OCI-LY7 (cell line): ENCODE data around the gene GBA3. TPM values are rescaled to one million over a fixed set of nuclear protein-coding genes. Genes with fewer than 3 reads are reported as not detected.

Experiments used
- BruUV-seq: library from RNA; stranded (reverse); fragments of 400-500 nt; replicated peaks from 2 replicates; lab custom pipeline; 2021; lab: Mats Ljungman, UMichigan
- CTCF ChIA-PET: fragments of 300-600 bp; sonication (Branson Sonifier 250); formaldehyde crosslinking; loops from one replicate; lab custom pipeline; 2022; ENCODE audit warnings: antibody characterized with exemption; ENCODE audit not compliant: unreplicated experiment; lab: Charles Lee
- POLR2A ChIA-PET: fragments of 300-600 bp; sonication (Branson Sonifier 250); formaldehyde crosslinking; loops from one replicate; lab custom pipeline; 2022; ENCODE audit warnings: antibody characterized with exemption; lab: Charles Lee
- DNase-seq: peaks from one replicate; pipeline ENCODE4 v3.0.0-alpha.2; 2015; ENCODE audit warnings: low spot score
- H2AFZ ChIP-seq: fragments of 200-600 bp; sonication (generic), shearing (Covaris generic); 2 replicates; pipeline ENCODE4 v1.6.1; 2014; ENCODE audit warnings: mild to moderate bottlenecking, antibody characterized with exemption, low read length, moderate library complexity
- H3K27ac ChIP-seq: fragments of 200-600 bp; sonication (generic); 2 replicates; pipeline ENCODE4 v1.5.1; 2014; ENCODE audit warnings: mixed run types, low read depth, mild to moderate bottlenecking, moderate library complexity, low read length, inconsistent platforms; ENCODE audit not compliant: poor library complexity, severe bottlenecking
- H3K36me3 ChIP-seq: fragments of 200-600 bp; sonication (generic); 2 replicates; pipeline ENCODE4 v1.6.1; 2014; ENCODE audit warnings: mild to moderate bottlenecking, antibody characterized with exemption, low read length, moderate library complexity, mixed read lengths; ENCODE audit not compliant: insufficient read depth
- H3K4me1 ChIP-seq: fragments of 200-600 bp; sonication (generic); 2 replicates; pipeline ENCODE4 v1.5.1; 2014; ENCODE audit warnings: mild to moderate bottlenecking, low read length; ENCODE audit not compliant: insufficient read depth, poor library complexity, severe bottlenecking
- H3K4me2 ChIP-seq: fragments of 200-600 bp; sonication (generic); 2 replicates; pipeline ENCODE4 v1.6.1; 2014; ENCODE audit warnings: mild to moderate bottlenecking, low read length
- H3K4me3 ChIP-seq: fragments of 200-600 bp; sonication (generic); 2 replicates; pipeline ENCODE4 v1.5.1; 2014; ENCODE audit warnings: mild to moderate bottlenecking, low read depth, low read length; ENCODE audit not compliant: poor library complexity, severe bottlenecking
- H3K79me2 ChIP-seq: fragments of 200-600 bp; sonication (generic); 2 replicates; pipeline ENCODE4 v1.6.1; 2016; ENCODE audit warnings: low read depth, mild to moderate bottlenecking, low read length, moderate library complexity, mixed read lengths; ENCODE audit not compliant: insufficient read depth
- H3K9me2 ChIP-seq: fragments of 200-600 bp; sonication (generic); 2 replicates; pipeline ENCODE4 v1.6.1; 2016; ENCODE audit warnings: mild to moderate bottlenecking, low read length, mixed read lengths; ENCODE audit not compliant: insufficient read depth
- H3K9me3 ChIP-seq: fragments of 200-600 bp; sonication (generic); 2 replicates; pipeline ENCODE4 v1.6.1; 2014; ENCODE audit warnings: mild to moderate bottlenecking, mixed run types, low read length, mixed read lengths
- H4K20me1 ChIP-seq: fragments of 200-600 bp; sonication (generic); 2 replicates; pipeline ENCODE4 v1.6.1; 2014; ENCODE audit warnings: mild to moderate bottlenecking, antibody characterized with exemption, low read length, moderate library complexity, mixed read lengths; ENCODE audit not compliant: insufficient read depth
- EZH2phosphoT487 ChIP-seq: fragments of 200-600 bp; sonication (generic); IDR thresholded peaks from 2 replicates; pipeline ENCODE4 v1.6.1; 2018; ENCODE audit warnings: low read depth, borderline replicate concordance, mild to moderate bottlenecking, mixed run types, antibody characterized with exemption, low read length, moderate library complexity, mixed read lengths
- intact Hi-C: fragments of 100-400 bp; cut with micrococcal nuclease; formaldehyde crosslinking; loops from one replicate; pipeline ENCODE4 v1.10.0; 2022; ENCODE audit not compliant: unreplicated experiment
- total RNA-seq, 2 experiments: library from RNA; depleted of rRNA in 1 of 2; stranded (reverse); fragments of >200 nt in 1 of 2; shearing (Covaris generic) in 1 of 2; gene quantifications; 2 replicates each; pipeline ENCODE4 v1.2.3, GENCODE V29; 2014 to 2022
- TF ChIP-seq, protein P1 (sequence below): fragments of 200-600 bp; sonication (generic); conservative IDR thresholded peaks from 2 replicates; pipeline ENCODE4 v1.5.1; 2014; ENCODE audit warnings: mild to moderate bottlenecking, antibody characterized with exemption, low read length, moderate library complexity, mixed read lengths

GBA3 gene
- total RNA-seq, 2 experiments from 2014 or later: not detected

DNA sequence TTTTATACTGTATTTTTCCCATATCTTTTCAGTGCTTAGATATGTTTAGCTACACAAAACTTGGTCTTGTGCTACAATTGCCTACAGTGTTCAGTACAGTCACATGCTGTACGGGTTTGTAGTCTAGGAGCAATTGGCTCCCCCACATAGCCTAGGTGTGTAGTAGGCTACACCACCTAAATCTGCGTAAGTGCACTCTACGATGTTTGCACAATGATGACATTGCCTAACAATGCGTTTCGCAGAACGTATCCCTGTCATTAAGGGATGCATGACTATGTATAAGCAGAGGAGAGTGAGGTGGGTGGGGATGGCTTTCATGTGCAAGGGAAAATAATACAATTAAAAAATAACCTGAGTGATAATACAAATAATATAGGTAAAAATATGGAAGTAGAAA lies 131.4 kb downstream of the GBA3 start:
- DNase-seq: no peak
- H3K79me2 ChIP-seq: no peaks in the 10 kb centered on the region
- no peaks in the 10 kb centered on the region for H3K9me2 ChIP-seq
- H3K4me1 ChIP-seq: no peaks in the 10 kb centered on the region
- no TSS peak for BruUV-seq
- H4K20me1 ChIP-seq: no peaks in the 10 kb centered on the region
- CTCF ChIA-PET: no interaction called here
- H3K9me3 ChIP-seq: no peaks in the 10 kb centered on the region
- intact Hi-C loops: no loop called here
- no peak overlapping the region for H3K4me3 ChIP-seq
- no peak overlapping the region for H2AFZ ChIP-seq
- no peak overlapping the region for H3K27ac ChIP-seq
- no peak for TF ChIP-seq EZH2phosphoT487
- TF ChIP-seq, protein P1, sequence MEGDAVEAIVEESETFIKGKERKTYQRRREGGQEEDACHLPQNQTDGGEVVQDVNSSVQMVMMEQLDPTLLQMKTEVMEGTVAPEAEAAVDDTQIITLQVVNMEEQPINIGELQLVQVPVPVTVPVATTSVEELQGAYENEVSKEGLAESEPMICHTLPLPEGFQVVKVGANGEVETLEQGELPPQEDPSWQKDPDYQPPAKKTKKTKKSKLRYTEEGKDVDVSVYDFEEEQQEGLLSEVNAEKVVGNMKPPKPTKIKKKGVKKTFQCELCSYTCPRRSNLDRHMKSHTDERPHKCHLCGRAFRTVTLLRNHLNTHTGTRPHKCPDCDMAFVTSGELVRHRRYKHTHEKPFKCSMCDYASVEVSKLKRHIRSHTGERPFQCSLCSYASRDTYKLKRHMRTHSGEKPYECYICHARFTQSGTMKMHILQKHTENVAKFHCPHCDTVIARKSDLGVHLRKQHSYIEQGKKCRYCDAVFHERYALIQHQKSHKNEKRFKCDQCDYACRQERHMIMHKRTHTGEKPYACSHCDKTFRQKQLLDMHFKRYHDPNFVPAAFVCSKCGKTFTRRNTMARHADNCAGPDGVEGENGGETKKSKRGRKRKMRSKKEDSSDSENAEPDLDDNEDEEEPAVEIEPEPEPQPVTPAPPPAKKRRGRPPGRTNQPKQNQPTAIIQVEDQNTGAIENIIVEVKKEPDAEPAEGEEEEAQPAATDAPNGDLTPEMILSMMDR: no peak
- H3K4me2 ChIP-seq: no peak overlapping the region
- POLR2A ChIA-PET: interaction anchor here (0.6 to 0.9 kb wide), 2 partner anchors 18 to 46 kb away, joined by 3 read pairs; no protein-coding TSS in a partner anchor
- H3K36me3 ChIP-seq: no peaks in the 10 kb centered on the region

DNA sequence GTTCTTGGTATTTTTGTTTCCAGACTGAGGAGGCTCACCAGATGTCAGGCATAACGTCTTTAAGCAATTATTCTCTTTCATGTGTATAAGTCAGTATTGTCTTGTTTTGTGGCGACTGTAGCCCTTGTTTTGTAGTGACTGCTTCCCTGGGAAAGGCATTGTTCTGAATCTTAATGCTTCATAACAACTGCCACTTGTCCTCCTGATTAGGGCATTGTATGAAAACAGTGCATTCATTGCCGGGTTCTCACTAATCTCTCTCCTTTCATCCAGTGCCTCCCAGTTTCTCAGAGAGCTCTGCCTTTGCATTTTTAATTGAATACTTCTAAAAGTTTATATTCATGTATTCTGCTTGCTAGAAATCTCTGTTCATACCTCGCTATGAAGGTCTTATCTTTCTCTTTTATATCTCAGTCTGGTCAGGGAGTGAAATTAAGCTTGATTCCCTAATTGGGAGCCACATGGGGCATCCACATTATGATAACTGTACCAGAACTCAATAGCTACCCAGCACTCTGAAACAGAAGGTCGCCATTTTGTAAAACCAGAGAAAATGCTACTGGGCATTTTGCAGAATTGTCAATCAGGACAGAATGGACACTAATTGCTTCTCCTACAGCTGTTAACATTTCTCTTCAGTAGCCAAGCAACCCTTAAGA lies 149.8 kb downstream of the GBA3 start:
- Histone ChIP-seq H3K9me3 (no peaks in the 10 kb centered on the region), H3K4me2 (no peak overlapping the region), H2AFZ (no peak overlapping the region), H3K79me2 (no peaks in the 10 kb centered on the region), H3K36me3 (no peaks in the 10 kb centered on the region), H3K9me2 (no peaks in the 10 kb centered on the region), H3K27ac (no peak overlapping the region), H3K4me1 (no peaks in the 10 kb centered on the region), H3K4me3 (no peak overlapping the region), H4K20me1 (no peaks in the 10 kb centered on the region)
- ChIA-PET POLR2A (no interaction called here), CTCF (no interaction called here)
- TF ChIP-seq, protein P1: no peak
- TF ChIP-seq EZH2phosphoT487: no peak
- intact Hi-C loops: no loop called here
- no peak for DNase-seq
- no TSS peak for BruUV-seq

DNA sequence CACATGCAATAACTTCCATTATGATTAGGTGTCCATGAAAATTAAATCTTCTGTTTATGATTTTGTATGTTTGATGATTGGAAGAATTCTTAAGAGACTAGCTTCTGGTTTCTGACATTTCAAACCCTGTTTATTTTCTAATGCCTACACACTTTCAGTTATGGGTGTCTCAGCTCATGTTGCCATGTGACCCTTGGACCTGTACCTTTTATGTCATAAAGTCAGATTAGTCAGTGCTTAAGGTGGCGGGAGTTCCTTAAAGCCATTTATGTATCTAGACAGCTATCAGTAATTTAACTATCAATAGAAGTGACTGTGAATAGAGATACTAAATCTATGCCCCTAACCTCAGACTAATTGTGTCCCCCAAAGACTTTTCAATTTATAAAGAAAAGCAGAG lies 155.6 kb downstream of the GBA3 start:
- no peak for DNase-seq
- TF ChIP-seq EZH2phosphoT487: no peak
- TF ChIP-seq, protein P1: no peak
- Histone ChIP-seq H3K9me2 (no peaks in the 10 kb centered on the region), H3K36me3 (no peaks in the 10 kb centered on the region), H3K4me3 (no peak overlapping the region), H4K20me1 (no peaks in the 10 kb centered on the region), H2AFZ (no peak overlapping the region), H3K4me2 (no peak overlapping the region), H3K79me2 (no peaks in the 10 kb centered on the region), H3K9me3 (no peaks in the 10 kb centered on the region), H3K4me1 (no peaks in the 10 kb centered on the region), H3K27ac (no peak overlapping the region)
- intact Hi-C loops: no loop called here
- ChIA-PET CTCF (interaction anchor here (0.6 kb wide), 1 partner anchor 869 kb away, joined by 3 read pairs; no protein-coding TSS in a partner anchor), POLR2A (no interaction called here)
- BruUV-seq: no TSS peak
